Skeletal muscle tissue (tissue), 4 donors: ENCODE results near the gene SMARCC2. TPM values are rescaled to one million over a fixed set of nuclear protein-coding genes. Genes with fewer than 3 reads are reported as not detected.

ENCODE experiments used
- H3K27ac ChIP-seq: one replicate; pipeline ENCODE4 v1.7.0; 2013; ENCODE audit warnings: mild to moderate bottlenecking, low read depth, low read length, inconsistent platforms
- H3K27me3 ChIP-seq, 3 donors: one replicate each; pipeline ENCODE4 v1.7.0; 2013; ENCODE audit warnings: low read length in 3 of 3; ENCODE audit not compliant: control insufficient read depth in 3 of 3, insufficient read depth in 3 of 3
- H3K36me3 ChIP-seq, 3 donors: one replicate each; pipeline ENCODE4 v1.7.0; 2013; ENCODE audit warnings: low read length in 3 of 3; ENCODE audit not compliant: control insufficient read depth in 3 of 3, insufficient read depth in 3 of 3
- H3K4me1 ChIP-seq, 3 donors: one replicate each; pipeline ENCODE4 v1.7.0; 2013; ENCODE audit warnings: low read length in 3 of 3, mild to moderate bottlenecking in 3 of 3; ENCODE audit not compliant: control insufficient read depth in 3 of 3, insufficient read depth in 3 of 3
- H3K4me3 ChIP-seq, 3 donors: one replicate each; pipeline ENCODE4 v1.7.0; 2013; ENCODE audit warnings: low read length in 3 of 3
- H3K9ac ChIP-seq, 3 donors: one replicate each; pipeline ENCODE4 v1.7.0; 2013; ENCODE audit warnings: low read length in 3 of 3, mild to moderate bottlenecking in 3 of 3, moderate library complexity in 2 of 3, low read depth in 1 of 3
- H3K9me3 ChIP-seq, 3 donors: one replicate each; pipeline ENCODE4 v1.7.0; 2013; ENCODE audit warnings: low read length in 3 of 3; ENCODE audit not compliant: control insufficient read depth in 3 of 3
- total RNA-seq: library from RNA; depleted of rRNA; stranded (reverse); fragments of >200 nt; gene quantifications from one replicate; pipeline ENCODE4 v1.2.3, GENCODE V29; 2014
- donor health status: Osteomylitis.

Gene SMARCC2
- total RNA-seq, 1 donor from 2014 or later: 43.8 TPM

DNA sequence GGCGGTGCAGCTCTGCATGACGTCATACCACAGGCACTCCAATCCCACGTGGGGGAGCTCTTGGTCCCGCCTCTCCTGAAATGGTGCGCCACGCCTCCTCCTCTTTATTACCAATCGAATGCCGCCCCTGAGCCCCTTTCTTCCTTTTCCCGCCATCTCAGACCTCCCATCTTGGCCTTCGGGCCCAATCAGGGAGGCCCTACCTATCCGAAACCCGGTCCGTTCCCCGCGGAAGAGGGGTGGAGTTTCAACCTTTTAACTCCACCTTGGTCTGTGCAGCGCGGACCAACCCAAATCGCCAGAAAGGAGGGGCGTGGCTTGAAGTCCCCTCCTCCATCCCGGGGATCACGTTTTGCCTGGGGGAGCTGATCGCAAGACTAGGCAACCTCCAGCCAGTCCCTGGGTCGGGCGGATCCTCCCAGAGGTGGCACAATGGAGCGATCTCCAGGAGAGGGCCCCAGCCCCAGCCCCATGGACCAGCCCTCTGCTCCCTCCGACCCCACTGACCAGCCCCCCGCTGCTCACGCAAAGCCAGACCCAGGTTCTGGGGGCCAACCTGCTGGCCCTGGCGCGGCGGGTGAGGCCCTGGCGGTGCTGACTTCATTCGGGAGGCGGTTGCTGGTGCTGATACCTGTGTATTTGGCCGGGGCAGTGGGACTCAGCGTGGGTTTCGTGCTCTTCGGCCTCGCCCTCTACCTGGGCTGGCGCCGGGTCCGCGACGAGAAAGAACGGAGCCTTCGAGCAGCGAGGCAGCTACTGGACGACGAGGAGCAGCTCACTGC, 61.2 kb downstream of the SMARCC2 start, which contains the start of gene ESYT1:
ESYT1 (plus strand) TSS at position 380 of the 782 bp plus-strand sequence; CDS start at position 433, 53 bp downstream.
- peak within 1 kb of the TSS; percentile 89 to 99 (median 96) for H3K9ac ChIP-seq
- no peaks in the 10 kb centered on the region for H3K27me3 ChIP-seq
- peaks cover 57 to 73% (median 59%) of the 10 kb centered on the region in 3 donors for H3K4me1 ChIP-seq
- peak within 1 kb of the TSS; percentile 96 for H3K27ac ChIP-seq
- peaks cover 25 to 27% (median 26%) of the 10 kb centered on the region in 3 donors for H3K36me3 ChIP-seq
- H3K4me3 ChIP-seq: peak within 1 kb of the TSS; percentile 93 to 97 (median 97)
- H3K9me3 ChIP-seq: no peaks in the 10 kb centered on the region

DNA sequence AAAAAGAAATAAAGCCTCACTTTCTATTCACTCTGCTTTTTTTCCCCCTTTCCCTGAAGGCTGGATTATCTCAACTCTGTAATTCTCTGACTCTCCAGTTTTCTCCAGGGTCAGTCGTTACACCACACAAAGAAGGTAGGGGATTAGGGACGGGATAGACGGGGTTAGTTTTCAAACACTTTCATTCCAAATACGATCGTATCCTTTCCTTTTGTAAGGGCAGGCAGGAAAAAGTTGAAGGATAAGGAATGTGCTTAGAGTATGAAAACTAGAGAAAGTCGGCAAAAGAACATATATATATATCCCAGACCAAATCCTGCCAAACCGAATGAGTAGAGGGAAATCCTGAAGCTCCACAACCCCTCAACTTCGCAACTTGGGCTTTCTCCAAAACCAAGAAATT, 61.8 kb downstream of the SMARCC2 start:
- H3K27ac ChIP-seq: peak overlapping the region; percentile 96
- H3K36me3 ChIP-seq: peaks cover 22 to 23% (median 22%) of the 10 kb centered on the region in 3 donors
- no peaks in the 10 kb centered on the region for H3K9me3 ChIP-seq
- peak overlapping the region; percentile 3 to 76 (median 59) for H3K4me3 ChIP-seq
- H3K4me1 ChIP-seq: peaks cover 63 to 79% (median 65%) of the 10 kb centered on the region in 3 donors
- H3K9ac ChIP-seq: peak overlapping the region; percentile 70 to 75 (median 72)
- H3K27me3 ChIP-seq: no peaks in the 10 kb centered on the region

DNA sequence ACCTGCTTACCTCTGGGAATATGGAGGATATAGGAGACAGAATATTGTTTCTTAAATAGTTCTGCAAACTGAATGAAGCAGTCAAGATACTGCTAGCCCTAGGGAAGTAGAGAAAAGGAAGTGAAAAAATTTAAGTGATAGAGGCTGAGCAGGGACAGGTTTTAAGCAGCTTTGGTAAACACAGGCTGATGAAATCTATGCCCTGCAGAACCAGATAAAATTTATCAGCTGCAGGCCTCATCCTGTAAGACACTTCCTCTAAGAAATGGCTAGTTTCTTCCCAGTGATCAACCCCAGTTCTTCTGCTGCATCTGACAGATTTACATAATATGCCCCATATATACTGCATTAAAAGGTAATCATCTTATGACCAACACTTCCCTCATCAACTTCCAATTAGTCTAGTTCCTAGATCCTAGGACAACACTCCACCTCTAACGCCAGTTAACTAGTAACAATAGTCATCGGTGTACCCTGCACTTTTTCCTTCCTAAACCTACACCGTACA, 62.5 kb downstream of the SMARCC2 start:
- peaks cover 16 to 18% (median 17%) of the 10 kb centered on the region in 3 donors for H3K36me3 ChIP-seq
- peak overlapping the region in 2 of 3 donors; percentile 55 to 76 for H3K4me3 ChIP-seq
- no peaks in the 10 kb centered on the region for H3K27me3 ChIP-seq
- no peaks in the 10 kb centered on the region for H3K9me3 ChIP-seq
- peak overlapping the region; percentile 96 for H3K27ac ChIP-seq
- peak overlapping the region; percentile 70 to 75 (median 72) for H3K9ac ChIP-seq
- peaks cover 70 to 86% (median 72%) of the 10 kb centered on the region in 3 donors for H3K4me1 ChIP-seq

DNA sequence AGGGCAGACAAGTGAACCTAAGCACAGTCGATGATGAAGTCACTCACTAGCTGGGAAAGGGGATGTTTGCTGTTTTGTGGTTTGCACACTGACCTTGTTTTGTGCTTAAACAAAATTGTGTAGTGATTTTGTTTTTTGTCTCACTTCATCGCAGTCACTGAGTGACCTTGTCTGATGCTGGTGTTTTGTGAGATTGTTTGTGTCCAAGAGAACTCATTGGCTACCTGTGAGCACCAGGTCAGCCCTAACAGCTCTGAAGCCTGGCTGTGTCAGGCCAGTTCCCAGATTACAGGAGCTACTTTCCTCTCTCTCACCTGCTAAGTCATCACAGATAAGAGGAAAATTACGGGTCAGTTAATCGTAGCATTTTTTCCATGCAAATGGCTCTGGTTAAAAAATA, 65.2 kb downstream of the SMARCC2 start:
- Histone ChIP-seq H3K9me3 (no peaks in the 10 kb centered on the region), H3K4me1 (peaks cover 76 to 92% (median 84%) of the 10 kb centered on the region in 3 donors), H3K27ac (peak overlapping the region; percentile 94), H3K9ac (peak overlapping the region; percentile 8 to 34 (median 34)), H3K36me3 (peaks cover 11 to 15% (median 12%) of the 10 kb centered on the region in 3 donors), H3K27me3 (no peaks in the 10 kb centered on the region), H3K4me3 (no peak overlapping the region)

DNA sequence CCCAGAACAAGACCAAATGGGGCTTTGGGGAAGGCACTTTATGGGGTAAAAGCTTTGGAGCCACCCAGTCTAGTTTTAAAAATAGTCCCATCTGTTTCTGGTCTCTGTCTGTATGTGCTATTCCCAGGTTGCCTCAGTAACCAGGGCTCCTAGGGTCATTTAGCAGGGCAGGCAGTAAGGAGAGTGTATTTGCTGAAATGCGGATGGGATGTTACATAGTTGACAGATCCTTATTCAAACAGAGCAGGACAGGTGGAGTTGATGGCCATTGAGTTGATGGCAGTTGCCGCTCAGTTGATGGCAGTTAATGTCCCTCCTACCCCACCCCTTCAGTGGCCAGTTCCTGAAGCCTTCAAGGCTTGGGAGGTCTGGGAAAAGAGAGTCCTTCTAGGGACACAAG, 66.6 kb downstream of the SMARCC2 start:
- peak overlapping the region in 2 of 3 donors; percentile 17 to 31 for H3K4me3 ChIP-seq
- peak overlapping the region in 1 of 3 donors; percentile 75 for H3K9ac ChIP-seq
- H3K36me3 ChIP-seq: peaks cover 11 to 15% (median 14%) of the 10 kb centered on the region in 3 donors
- H3K4me1 ChIP-seq: peaks cover 87 to 95% (median 92%) of the 10 kb centered on the region in 3 donors
- no peaks in the 10 kb centered on the region for H3K27me3 ChIP-seq
- no peaks in the 10 kb centered on the region for H3K9me3 ChIP-seq
- peak overlapping the region; percentile 94 for H3K27ac ChIP-seq

DNA sequence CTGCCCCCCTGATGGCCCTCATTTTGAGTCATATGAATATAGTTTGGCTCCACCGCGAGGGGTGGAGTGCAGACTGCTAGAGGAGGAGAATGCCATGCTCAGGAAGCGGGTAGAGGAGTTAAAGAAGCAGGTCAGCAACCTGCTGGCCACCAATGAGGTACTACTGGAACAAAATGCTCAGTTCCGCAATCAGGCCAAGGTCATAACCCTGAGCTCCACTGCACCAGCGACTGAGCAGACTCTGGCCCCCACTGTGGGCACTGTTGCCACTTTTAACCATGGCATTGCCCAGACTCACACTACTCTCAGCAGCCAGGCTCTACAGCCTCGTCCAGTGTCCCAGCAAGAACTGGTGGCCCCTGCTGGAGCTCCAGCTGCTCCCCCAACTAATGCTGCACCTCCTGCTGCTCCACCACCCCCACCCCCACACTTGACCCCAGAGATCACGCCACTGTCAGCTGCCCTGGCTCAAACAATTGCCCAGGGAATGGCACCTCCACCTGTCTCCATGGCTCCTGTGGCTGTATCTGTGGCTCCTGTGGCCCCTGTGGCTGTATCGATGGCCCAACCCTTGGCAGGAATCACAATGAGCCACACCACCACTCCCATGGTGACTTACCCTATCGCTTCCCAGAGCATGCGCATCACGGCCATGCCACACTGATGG, 67.9 kb downstream of the SMARCC2 start:
- Histone ChIP-seq H3K4me1 (peaks cover 74 to 86% (median 83%) of the 10 kb centered on the region in 3 donors), H3K27me3 (no peaks in the 10 kb centered on the region), H3K27ac (peak overlapping the region; percentile 94), H3K36me3 (peaks cover 11 to 15% (median 14%) of the 10 kb centered on the region in 3 donors), H3K9ac (peak overlapping the region; percentile 13 to 75 (median 65)), H3K9me3 (no peaks in the 10 kb centered on the region), H3K4me3 (peak overlapping the region in 2 of 3 donors; percentile 53 to 56)

DNA sequence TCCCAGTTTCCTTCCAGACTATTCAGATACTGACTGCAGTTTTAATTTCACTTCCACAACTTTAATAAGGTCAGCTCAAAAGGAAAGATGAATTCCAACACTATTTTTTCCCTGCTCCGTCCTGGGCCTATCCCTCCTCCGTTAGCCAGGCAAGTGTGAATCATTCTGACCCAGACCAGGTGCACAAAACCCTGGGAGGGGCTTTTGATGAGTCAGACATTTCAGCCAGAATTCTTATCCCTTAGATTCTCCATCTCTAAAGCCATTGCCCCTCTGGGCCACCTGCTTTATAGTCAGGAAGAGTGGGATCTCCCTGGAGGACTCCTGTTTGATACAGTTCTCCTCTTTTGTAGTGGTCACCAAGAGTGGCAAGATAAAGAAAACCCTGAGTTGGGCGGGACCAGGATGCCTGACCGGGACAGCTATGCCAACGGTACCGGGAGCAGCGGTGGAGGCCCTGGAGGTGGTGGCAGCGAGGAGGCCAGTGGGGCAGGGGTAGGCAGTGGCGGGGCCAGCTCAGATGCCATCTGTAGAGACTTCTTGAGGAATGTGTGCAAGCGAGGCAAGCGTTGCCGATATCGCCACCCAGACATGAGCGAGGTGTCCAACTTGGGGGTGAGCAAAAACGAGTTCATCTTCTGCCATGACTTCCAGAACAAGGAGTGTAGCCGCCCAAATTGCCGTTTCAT, 69.0 kb downstream of the SMARCC2 start:
- Histone ChIP-seq H3K36me3 (peaks cover 11 to 15% (median 14%) of the 10 kb centered on the region in 3 donors), H3K9ac (peak overlapping the region in 2 of 3 donors; percentile 75 to 95), H3K9me3 (no peaks in the 10 kb centered on the region), H3K4me1 (peaks cover 63 to 77% (median 75%) of the 10 kb centered on the region in 3 donors), H3K27ac (peak overlapping the region; percentile 94), H3K4me3 (peak overlapping the region; percentile 25 to 56 (median 53)), H3K27me3 (no peaks in the 10 kb centered on the region)

DNA sequence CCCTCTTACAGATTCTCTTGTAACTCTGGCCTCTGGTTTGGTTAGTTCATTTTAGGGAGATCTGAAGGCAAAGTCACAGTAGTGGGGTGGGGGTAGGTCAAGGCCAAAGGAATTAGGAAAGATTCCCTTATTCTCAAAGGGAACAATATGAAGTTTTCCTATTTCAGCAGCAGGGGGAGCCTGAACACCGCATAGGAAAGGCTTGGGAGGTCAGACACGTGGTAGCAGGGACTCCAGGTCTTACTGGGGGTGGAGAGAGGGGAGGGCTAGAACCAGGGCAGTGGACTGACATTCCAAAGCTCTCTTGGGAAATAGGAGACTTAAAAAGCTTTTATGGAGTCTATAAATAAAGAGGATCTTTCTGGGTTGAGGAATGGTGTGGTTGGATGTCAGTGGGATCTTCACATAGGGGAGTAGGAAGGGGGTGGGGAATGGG, 69.9 kb downstream of the SMARCC2 start:
- Histone ChIP-seq H3K9ac (peak overlapping the region; percentile 80 to 95 (median 94)), H3K4me3 (peak overlapping the region; percentile 82 to 97 (median 96)), H3K36me3 (peaks cover 11 to 15% (median 14%) of the 10 kb centered on the region in 3 donors), H3K9me3 (no peaks in the 10 kb centered on the region), H3K27me3 (no peaks in the 10 kb centered on the region), H3K27ac (peak overlapping the region; percentile 94), H3K4me1 (peaks cover 57 to 71% (median 68%) of the 10 kb centered on the region in 3 donors)

DNA sequence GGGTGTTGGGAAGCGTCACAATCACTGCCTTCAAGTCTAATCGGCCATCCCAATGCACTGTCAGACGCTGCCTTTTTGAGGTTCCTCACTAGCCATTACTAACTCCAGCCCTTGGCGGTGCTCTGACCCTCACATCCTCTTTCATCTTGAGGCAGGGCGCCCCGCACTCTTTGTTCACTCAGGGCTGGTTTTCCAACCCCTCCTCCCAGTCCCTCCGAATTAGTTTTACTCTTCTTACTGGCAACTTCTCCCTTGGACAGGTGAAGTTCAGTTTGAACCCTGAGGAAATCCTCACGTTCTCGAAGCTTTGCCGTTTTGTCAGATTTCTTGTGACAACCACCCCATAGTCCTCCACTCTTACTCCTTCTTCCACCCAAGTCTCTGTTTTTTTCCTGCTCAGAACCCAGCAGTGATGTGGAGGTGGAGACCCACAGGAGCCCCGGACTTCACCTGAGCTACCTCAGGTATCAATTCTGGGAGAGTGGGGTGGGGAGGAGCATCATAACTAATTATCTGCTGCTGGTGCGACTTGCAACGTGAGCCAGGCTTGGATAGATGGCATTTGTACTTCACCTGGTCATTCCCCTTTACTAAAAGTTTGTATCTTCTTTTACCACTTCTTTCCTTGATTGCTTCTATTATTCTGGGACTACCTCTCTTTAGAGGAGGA, 70.5 kb downstream of the SMARCC2 start:
- Histone ChIP-seq H3K9me3 (no peaks in the 10 kb centered on the region), H3K4me1 (peaks cover 52 to 65% (median 63%) of the 10 kb centered on the region in 3 donors), H3K9ac (peak overlapping the region; percentile 80 to 95 (median 94)), H3K4me3 (peak overlapping the region; percentile 82 to 97 (median 96)), H3K27me3 (no peaks in the 10 kb centered on the region), H3K27ac (peak overlapping the region; percentile 94), H3K36me3 (peaks cover 11 to 20% (median 15%) of the 10 kb centered on the region in 3 donors)
